ENCODE data around the gene SIAH3. TPM values are rescaled to one million over a fixed set of nuclear protein-coding genes. Genes with fewer than 3 reads are reported as not detected.

Gene SIAH3, protein sequence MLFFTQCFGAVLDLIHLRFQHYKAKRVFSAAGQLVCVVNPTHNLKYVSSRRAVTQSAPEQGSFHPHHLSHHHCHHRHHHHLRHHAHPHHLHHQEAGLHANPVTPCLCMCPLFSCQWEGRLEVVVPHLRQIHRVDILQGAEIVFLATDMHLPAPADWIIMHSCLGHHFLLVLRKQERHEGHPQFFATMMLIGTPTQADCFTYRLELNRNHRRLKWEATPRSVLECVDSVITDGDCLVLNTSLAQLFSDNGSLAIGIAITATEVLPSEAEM
- total RNA-seq (under 1 TPM in 1 of 2 donors, not detected in 1; 0.10 TPM), polyA plus RNA-seq (ENCODE audit: insufficient read length in 6 of 6) (under 1 TPM; 0.07 to 0.20 (median 0.13) TPM)
- long read RNA-seq, donor 1 = 0 reads
- long read RNA-seq, donor 2 = 0 reads
- long read RNA-seq, donor 3 = 0 reads
- long read RNA-seq, donor 4 = 0 reads
- long read RNA-seq, donor 5 = 0 reads
- long read RNA-seq, donor 6 = 0 reads
- long read RNA-seq, donor 7 = 0 reads
- long read RNA-seq, donor 8 = 0 reads
- long read RNA-seq, donor 9 = 0 reads
- long read RNA-seq, donor 10 = 0 reads
- long read RNA-seq, donor 11, full-length matches to known transcripts = 8 of 8 reads
- long read RNA-seq, donor 11, partial matches to known transcripts = 0 of 8 reads
- long read RNA-seq, donor 11, other reads (novel, unspliced or antisense) = 0 of 8 reads
- long read RNA-seq, donor 12 = 0 reads

DNA sequence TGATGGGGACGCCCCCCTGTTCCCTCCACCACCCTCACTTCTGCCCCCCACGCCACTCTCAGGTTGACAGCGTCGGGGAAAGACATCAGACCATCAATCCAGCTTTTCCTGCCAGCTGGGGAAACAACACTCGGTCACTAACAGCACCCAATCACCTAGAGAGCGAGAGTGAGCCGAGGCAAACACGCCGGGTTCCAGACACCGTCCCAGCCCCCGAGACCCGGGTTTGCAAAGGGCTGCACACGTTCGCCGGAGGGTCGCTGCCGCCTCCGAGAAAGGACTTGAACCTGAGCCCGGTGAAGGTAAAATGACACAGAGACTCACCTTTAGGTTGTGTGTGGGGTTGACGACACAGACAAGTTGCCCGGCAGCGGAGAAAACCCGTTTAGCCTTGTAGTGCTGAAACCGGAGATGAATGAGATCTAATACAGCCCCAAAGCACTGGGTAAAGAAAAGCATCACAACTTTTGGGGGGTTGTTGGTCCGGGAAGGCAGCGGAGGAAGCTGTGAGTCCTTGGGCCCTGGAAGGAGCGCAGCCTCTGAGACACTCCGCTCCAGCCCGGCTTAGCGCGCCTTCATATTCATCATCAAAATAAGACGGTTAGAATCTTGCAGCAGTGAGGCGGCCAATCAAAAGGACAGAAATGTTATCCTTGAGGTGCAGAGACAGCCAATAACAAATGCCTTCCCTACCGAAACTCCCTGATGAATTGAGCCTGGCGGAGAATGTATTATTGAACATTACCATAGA lies at the start of gene SIAH3:
SIAH3 (minus strand) TSS at position 583 of the 751 bp plus-strand sequence; CDS start at position 459, 124 bp downstream.
- Histone ChIP-seq H3K27ac (no peak within 1 kb of the TSS), H3K4me1 (peaks cover 0 to 28% of the 10 kb centered on the region in 2 donors), H3K4me3 (no peak within 1 kb of the TSS), H3K9me3 (peaks cover 0 to 9% of the 10 kb centered on the region in 2 donors), H3K27me3 (peaks cover 30 to 67% of the 10 kb centered on the region in 2 donors), H3K36me3 (no peaks in the 10 kb centered on the region)
- TF ChIP-seq CTCF (IDR thresholded peaks at IDR 0.05) = no peak
- peak in 2 of 4 donors; percentile 12 to 74 for DNase-seq
- intact Hi-C loops (cut with DNase I) = no loop called here
- peak; percentile 44 for ATAC-seq

DNA sequence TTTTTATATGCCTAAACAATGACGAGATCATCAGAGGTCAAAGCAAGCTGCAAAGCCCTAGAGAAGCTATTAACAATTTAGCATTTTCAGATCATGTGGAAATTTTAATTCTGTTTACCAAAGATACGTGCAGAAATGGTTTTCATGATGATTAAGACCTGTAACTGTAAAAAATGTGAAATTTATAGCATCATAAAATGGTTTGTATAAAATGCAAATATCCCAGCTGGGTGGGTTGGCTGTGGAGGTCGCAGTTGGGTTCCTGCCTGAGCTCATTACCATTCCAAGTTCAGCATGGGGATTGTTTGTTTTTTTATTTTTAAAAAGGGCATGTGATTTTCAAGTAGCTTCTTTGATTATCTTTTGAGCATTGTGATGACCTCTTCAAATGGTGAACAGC lies 47.9 kb upstream of the SIAH3 start:
- peaks cover 0 to 10% of the 10 kb centered on the region in 2 donors for H3K27me3 ChIP-seq
- ATAC-seq (no peak), DNase-seq (no peak)
- no peaks in the 10 kb centered on the region for H3K9me3 ChIP-seq
- no peaks in the 10 kb centered on the region for H3K4me1 ChIP-seq
- H3K27ac ChIP-seq = no peak overlapping the region
- no peaks in the 10 kb centered on the region for H3K36me3 ChIP-seq
- no peak overlapping the region for H3K4me3 ChIP-seq
- no peak for TF ChIP-seq CTCF (IDR thresholded peaks at IDR 0.05)
- intact Hi-C loops (cut with DNase I) = no loop called here

- TF ChIP-seq CTCF (IDR thresholded peaks at IDR 0.05) = no peak
- ATAC-seq (no peak), DNase-seq (no peak)
- no peak overlapping the region for H3K27ac ChIP-seq
- H3K27me3 ChIP-seq = peaks cover 0 to 10% of the 10 kb centered on the region in 2 donors
- H3K9me3 ChIP-seq = no peaks in the 10 kb centered on the region
- intact Hi-C loops (cut with DNase I) = no loop called here
- no peak overlapping the region for H3K4me3 ChIP-seq
- no peaks in the 10 kb centered on the region for H3K36me3 ChIP-seq
- no peaks in the 10 kb centered on the region for H3K4me1 ChIP-seq
Measured at GRCh38 chr13:45897562-45897961, 46.0 kb upstream of the SIAH3 start.

DNA sequence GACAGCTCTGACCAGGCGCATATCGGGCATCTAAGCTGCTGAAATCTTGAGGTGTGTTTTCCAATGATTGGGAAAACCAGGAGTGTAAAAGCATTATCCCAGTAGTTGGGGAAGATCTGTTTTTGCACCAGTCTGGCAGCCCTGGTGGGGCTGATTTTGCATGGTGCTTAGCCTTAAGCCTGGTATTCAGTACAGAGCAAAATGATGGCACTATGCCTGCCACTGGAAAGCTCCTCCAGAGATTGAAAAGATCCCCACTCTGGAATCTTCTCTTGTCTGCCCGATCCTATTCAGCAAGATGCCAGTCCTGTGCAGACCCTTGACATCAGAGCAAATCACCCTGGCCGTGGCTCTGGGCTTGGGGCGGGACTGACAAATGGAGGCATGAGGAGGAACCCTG lies 44.7 kb upstream of the SIAH3 start:
- no peak for TF ChIP-seq CTCF (IDR thresholded peaks at IDR 0.05)

More for the DNA sequence above, 44.7 kb upstream of the SIAH3 start:
- Histone ChIP-seq H3K27me3 (peaks cover 0 to 10% of the 10 kb centered on the region in 2 donors), H3K9me3 (no peaks in the 10 kb centered on the region), H3K27ac (no peak overlapping the region), H3K4me3 (no peak overlapping the region), H3K4me1 (no peaks in the 10 kb centered on the region), H3K36me3 (no peaks in the 10 kb centered on the region)
- DNase-seq = no peak
- intact Hi-C loops (cut with DNase I) = no loop called here
- no peak for ATAC-seq

Data from left lung (tissue), 14 donors.